GM23338 (cell line): ENCODE measurements around the gene AGAP3. TPM values are rescaled to one million over a fixed set of nuclear protein-coding genes. Genes with fewer than 3 reads are reported as not detected.

Experiments
- ATAC-seq: fragments of 200-7000 bp; cut with Tn5 transposase; 3 replicates; pipeline ENCODE4 v1.9.1; 2020
- DNase-seq: peaks from one replicate; pipeline ENCODE4 v3.0.0-alpha.2; 2015; ENCODE audit warnings: low spot score
- H2AFZ ChIP-seq: fragments of 200-600 bp; sonication (generic); 2 replicates; pipeline ENCODE4 v1.8.0; 2016; ENCODE audit warnings: antibody characterized with exemption, mild to moderate bottlenecking, moderate library complexity
- H3F3A ChIP-seq: fragments of 200-600 bp; sonication (generic); replicated peaks from 2 replicates; pipeline ENCODE4 v1.8.0; 2017; ENCODE audit warnings: antibody characterized with exemption, mixed run types, low read depth
- H3K27ac ChIP-seq: fragments of 200-600 bp; sonication (generic); 2 replicates; pipeline ENCODE4 v1.6.1; 2016; ENCODE audit warnings: low read depth
- H3K27me3 ChIP-seq: fragments of 200-600 bp; sonication (generic); 2 replicates; pipeline ENCODE4 v1.8.0; 2016; ENCODE audit warnings: mild to moderate bottlenecking, mixed run types, moderate library complexity; ENCODE audit not compliant: insufficient read depth
- H3K36me3 ChIP-seq: fragments of 200-600 bp; sonication (generic); 2 replicates; pipeline ENCODE4 v1.8.0; 2016; ENCODE audit warnings: mild to moderate bottlenecking; ENCODE audit not compliant: insufficient read depth
- H3K4me1 ChIP-seq: fragments of 200-600 bp; sonication (generic); 2 replicates; pipeline ENCODE4 v1.8.0; 2016; ENCODE audit warnings: mild to moderate bottlenecking, moderate library complexity; ENCODE audit not compliant: insufficient read depth
- H3K4me2 ChIP-seq: fragments of 200-600 bp; sonication (generic); 2 replicates; pipeline ENCODE4 v1.7.1; 2017; ENCODE audit warnings: mixed run types
- H3K4me3 ChIP-seq: fragments of 200-600 bp; sonication (generic); 2 replicates; pipeline ENCODE4 v1.6.1; 2016; ENCODE audit warnings: mixed run types
- H3K79me2 ChIP-seq: fragments of 200-600 bp; sonication (generic); replicated peaks from 2 replicates; pipeline ENCODE4 v1.8.0; 2017; ENCODE audit warnings: mild to moderate bottlenecking; ENCODE audit not compliant: insufficient read depth
- H3K9me2 ChIP-seq: fragments of 200-600 bp; sonication (generic); 2 replicates; pipeline ENCODE4 v1.8.0; 2017; ENCODE audit not compliant: insufficient read depth
- H4K20me1 ChIP-seq: fragments of 200-600 bp; sonication (generic); replicated peaks from 2 replicates; pipeline ENCODE4 v1.8.0; 2017; ENCODE audit warnings: mild to moderate bottlenecking; ENCODE audit not compliant: insufficient read depth
- H3K27ac Mint-ChIP-seq: 2 replicates; pipeline ENCODE4 v1.8.0; 2020; ENCODE audit warnings: inconsistent platforms, mild to moderate bottlenecking, moderate library complexity, mixed read lengths
- H3K27me3 Mint-ChIP-seq: 3 replicates; pipeline ENCODE4 v1.8.0; 2022; ENCODE audit warnings: low read depth, mild to moderate bottlenecking, moderate library complexity, mixed read lengths, inconsistent platforms; ENCODE audit not compliant: insufficient read depth, poor library complexity
- H3K36me3 Mint-ChIP-seq: 3 replicates; pipeline ENCODE4 v1.8.0; 2021; ENCODE audit warnings: low read depth, mild to moderate bottlenecking, inconsistent platforms, moderate library complexity, mixed read lengths
- H3K4me1 Mint-ChIP-seq: 3 replicates; pipeline ENCODE4 v1.8.0; 2020; ENCODE audit warnings: mild to moderate bottlenecking, inconsistent platforms, mixed read lengths
- H3K4me3 Mint-ChIP-seq: 3 replicates; pipeline ENCODE4 v1.8.0; 2021; ENCODE audit warnings: moderate library complexity, mild to moderate bottlenecking, inconsistent platforms, mixed read lengths
- H3K9me3 Mint-ChIP-seq: 3 replicates; pipeline ENCODE4 v1.8.0; 2020; ENCODE audit warnings: moderate library complexity, mild to moderate bottlenecking, inconsistent platforms, mixed read lengths
- CREB1 ChIP-seq: fragments of 250-450 bp; sonication (Bioruptor Pico); IDR thresholded peaks from 2 replicates; pipeline ENCODE4 v1.5.0; 2020; ENCODE audit warnings: low read depth, mild to moderate bottlenecking, moderate library complexity
- CTCF ChIP-seq, 2 experiments: fragments of 200-600 bp in 1 of 2; sonication (generic) in 1 of 2; conservative IDR thresholded peaks; 2 replicates each; pipeline versions ENCODE4 v1.5.1 to v1.6.1; 2016 to 2017; ENCODE audit warnings: antibody characterized with exemption in 2 of 2, low read depth in 2 of 2, mild to moderate bottlenecking in 2 of 2, moderate library complexity in 1 of 2
- EZH2 ChIP-seq: fragments of 200-600 bp; sonication (generic); IDR thresholded peaks from one replicate; pipeline ENCODE4 v1.8.0; 2017; ENCODE audit warnings: antibody characterized with exemption, mild to moderate bottlenecking, low read depth; ENCODE audit not compliant: unreplicated experiment
- JUNB ChIP-seq: IDR thresholded peaks from one replicate; pipeline ENCODE4 v1.6.1; 2016; ENCODE audit warnings: antibody characterized with exemption; ENCODE audit not compliant: unreplicated experiment
- NANOG ChIP-seq: IDR thresholded peaks from 2 replicates; pipeline ENCODE4 v1.6.1; 2016; ENCODE audit warnings: antibody characterized with exemption, borderline replicate concordance
- POLR2AphosphoS5 ChIP-seq: IDR thresholded peaks from 2 replicates; pipeline ENCODE4 v1.6.1; 2016; ENCODE audit warnings: antibody characterized with exemption, low read depth
- REST ChIP-seq: IDR thresholded peaks from one replicate; pipeline ENCODE4 v1.6.1; 2018; ENCODE audit warnings: antibody characterized with exemption; ENCODE audit not compliant: unreplicated experiment
- STAT1 ChIP-seq: IDR thresholded peaks from one replicate; pipeline ENCODE4 v1.6.1; 2016; ENCODE audit warnings: antibody characterized with exemption; ENCODE audit not compliant: unreplicated experiment
- polyA plus RNA-seq: library from polyadenylated mRNA; unstranded; fragments of >200 nt; fragmentation: Nextera tagmentation; extraction: Ambion mirVana; gene quantifications from 2 replicates; pipeline ENCODE4 v1.2.1, GENCODE V29; 2016
- total RNA-seq: library from RNA; depleted of rRNA; stranded (reverse); fragments of >200 nt; shearing (Covaris generic); gene quantifications from 2 replicates; pipeline ENCODE4 v1.2.3, GENCODE V29; 2014
- TF ChIP-seq, protein P1 (sequence below): fragments of 250-450 bp; sonication (Bioruptor Pico); IDR thresholded peaks from 2 replicates; pipeline ENCODE4 v1.5.0; 2020; ENCODE audit warnings: mild to moderate bottlenecking, moderate library complexity

AGAP3 gene
- total and polyA plus RNA-seq, 2 experiments from 2014 or later, result 24.0 to 39.2 TPM

DNA sequence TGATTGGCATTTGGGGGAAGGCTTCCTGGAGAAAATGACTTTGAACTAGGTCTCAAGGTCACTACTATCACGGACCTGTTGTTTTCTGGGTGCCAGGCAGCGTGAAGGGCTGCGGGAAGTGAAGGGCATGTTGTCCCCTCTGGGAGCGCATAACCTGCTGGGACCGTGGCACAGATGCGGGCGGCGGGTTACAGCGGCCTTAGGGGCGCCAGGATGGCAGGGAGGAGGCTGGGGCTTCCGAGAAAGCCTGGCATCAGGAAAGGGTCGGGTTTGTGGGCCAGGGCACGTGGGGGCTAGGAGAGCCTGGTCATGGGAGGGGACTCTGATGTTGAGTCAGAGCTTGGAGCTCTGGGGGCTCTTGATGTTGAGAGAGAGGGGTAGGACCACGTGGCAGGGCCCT, 20.8 kb upstream of the AGAP3 start:
- Histone ChIP-seq H2AFZ (no peak overlapping the region), H3K79me2 (peaks cover 11% of the 10 kb centered on the region), H3K27me3 (peaks cover 11% of the 10 kb centered on the region; the same call in 1 of the 2 replicates), H3K36me3 (peaks cover 16% of the 10 kb centered on the region), H3F3A (peaks cover 15% of the 10 kb centered on the region), H3K4me2 (no peak overlapping the region), H3K9me2 (no peaks in the 10 kb centered on the region), H4K20me1 (no peaks in the 10 kb centered on the region; the same call in 1 of the 2 replicates), H3K27ac (no peak overlapping the region), H3K4me1 (peaks cover 29% of the 10 kb centered on the region), H3K4me3 (no peak overlapping the region)
- Mint-ChIP-seq H3K9me3 (no peaks in the 10 kb centered on the region), H3K36me3 (peaks cover 46% of the 10 kb centered on the region), H3K27me3 (peaks cover 31% of the 10 kb centered on the region), H3K4me3 (no peak overlapping the region), H3K27ac (no peak overlapping the region), H3K4me1 (peaks cover 32% of the 10 kb centered on the region)
- ATAC-seq, result no peak
- TF ChIP-seq NANOG (no peak), REST (no peak), JUNB (no peak), EZH2 (no peak), STAT1 (no peak), CREB1 (CRISPR knock-in tag) (no peak), POLR2AphosphoS5 (no peak), CTCF (conservative IDR thresholded peaks at IDR 0.05; ENCODE audit: low read depth in 2 of 2) (no peak)
- TF ChIP-seq, protein P1, sequence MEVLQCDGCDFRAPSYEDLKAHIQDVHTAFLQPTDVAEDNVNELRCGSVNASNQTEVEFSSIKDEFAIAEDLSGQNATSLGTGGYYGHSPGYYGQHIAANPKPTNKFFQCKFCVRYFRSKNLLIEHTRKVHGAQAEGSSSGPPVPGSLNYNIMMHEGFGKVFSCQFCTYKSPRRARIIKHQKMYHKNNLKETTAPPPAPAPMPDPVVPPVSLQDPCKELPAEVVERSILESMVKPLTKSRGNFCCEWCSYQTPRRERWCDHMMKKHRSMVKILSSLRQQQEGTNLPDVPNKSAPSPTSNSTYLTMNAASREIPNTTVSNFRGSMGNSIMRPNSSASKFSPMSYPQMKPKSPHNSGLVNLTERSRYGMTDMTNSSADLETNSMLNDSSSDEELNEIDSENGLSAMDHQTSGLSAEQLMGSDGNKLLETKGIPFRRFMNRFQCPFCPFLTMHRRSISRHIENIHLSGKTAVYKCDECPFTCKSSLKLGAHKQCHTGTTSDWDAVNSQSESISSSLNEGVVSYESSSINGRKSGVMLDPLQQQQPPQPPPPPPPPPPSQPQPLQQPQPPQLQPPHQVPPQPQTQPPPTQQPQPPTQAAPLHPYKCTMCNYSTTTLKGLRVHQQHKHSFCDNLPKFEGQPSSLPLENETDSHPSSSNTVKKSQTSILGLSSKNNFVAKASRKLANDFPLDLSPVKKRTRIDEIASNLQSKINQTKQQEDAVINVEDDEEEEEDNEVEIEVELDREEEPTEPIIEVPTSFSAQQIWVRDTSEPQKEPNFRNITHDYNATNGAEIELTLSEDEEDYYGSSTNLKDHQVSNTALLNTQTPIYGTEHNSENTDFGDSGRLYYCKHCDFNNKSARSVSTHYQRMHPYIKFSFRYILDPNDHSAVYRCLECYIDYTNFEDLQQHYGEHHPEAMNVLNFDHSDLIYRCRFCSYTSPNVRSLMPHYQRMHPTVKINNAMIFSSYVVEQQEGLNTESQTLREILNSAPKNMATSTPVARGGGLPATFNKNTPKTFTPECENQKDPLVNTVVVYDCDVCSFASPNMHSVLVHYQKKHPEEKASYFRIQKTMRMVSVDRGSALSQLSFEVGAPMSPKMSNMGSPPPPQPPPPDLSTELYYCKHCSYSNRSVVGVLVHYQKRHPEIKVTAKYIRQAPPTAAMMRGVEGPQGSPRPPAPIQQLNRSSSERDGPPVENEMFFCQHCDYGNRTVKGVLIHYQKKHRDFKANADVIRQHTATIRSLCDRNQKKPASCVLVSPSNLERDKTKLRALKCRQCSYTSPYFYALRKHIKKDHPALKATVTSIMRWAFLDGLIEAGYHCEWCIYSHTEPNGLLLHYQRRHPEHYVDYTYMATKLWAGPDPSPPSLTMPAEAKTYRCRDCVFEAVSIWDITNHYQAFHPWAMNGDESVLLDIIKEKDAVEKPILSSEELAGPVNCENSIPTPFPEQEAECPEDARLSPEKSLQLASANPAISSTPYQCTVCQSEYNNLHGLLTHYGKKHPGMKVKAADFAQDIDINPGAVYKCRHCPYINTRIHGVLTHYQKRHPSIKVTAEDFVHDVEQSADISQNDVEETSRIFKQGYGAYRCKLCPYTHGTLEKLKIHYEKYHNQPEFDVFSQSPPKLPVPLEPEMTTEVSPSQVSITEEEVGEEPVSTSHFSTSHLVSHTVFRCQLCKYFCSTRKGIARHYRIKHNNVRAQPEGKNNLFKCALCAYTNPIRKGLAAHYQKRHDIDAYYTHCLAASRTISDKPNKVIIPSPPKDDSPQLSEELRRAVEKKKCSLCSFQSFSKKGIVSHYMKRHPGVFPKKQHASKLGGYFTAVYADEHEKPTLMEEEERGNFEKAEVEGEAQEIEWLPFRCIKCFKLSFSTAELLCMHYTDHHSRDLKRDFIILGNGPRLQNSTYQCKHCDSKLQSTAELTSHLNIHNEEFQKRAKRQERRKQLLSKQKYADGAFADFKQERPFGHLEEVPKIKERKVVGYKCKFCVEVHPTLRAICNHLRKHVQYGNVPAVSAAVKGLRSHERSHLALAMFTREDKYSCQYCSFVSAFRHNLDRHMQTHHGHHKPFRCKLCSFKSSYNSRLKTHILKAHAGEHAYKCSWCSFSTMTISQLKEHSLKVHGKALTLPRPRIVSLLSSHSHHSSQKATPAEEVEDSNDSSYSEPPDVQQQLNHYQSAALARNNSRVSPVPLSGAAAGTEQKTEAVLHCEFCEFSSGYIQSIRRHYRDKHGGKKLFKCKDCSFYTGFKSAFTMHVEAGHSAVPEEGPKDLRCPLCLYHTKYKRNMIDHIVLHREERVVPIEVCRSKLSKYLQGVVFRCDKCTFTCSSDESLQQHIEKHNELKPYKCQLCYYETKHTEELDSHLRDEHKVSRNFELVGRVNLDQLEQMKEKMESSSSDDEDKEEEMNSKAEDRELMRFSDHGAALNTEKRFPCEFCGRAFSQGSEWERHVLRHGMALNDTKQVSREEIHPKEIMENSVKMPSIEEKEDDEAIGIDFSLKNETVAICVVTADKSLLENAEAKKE, result no peak
- DNase-seq, result no peak
